Upper lobe of left lung (tissue), 6 donors: ENCODE data around the gene ACOXL. TPM values are rescaled to one million over a fixed set of nuclear protein-coding genes. Genes with fewer than 3 reads are reported as not detected.

ENCODE experiments used
- ATAC-seq, 2 donors: fragments of 200-7000 bp; cut with Tn5 transposase; one replicate each; pipeline ENCODE4 v1.9.1; 2022; ENCODE audit warnings: mild to moderate bottlenecking in 2 of 2, moderate library complexity in 2 of 2; ENCODE audit not compliant: low FRiP score in 2 of 2
- DNase-seq, 2 donors: peaks; one replicate each; pipeline ENCODE4 v3.0.0-alpha.2; 2019 to 2020
- H3K27ac ChIP-seq, 4 donors: fragments of 200-600 bp; sonication (generic); one replicate each; pipeline ENCODE4 v1.5.1; 2016 to 2019
- H3K27me3 ChIP-seq, 4 donors: fragments of 200-600 bp; sonication (generic); one replicate each; pipeline ENCODE4 v1.5.1; 2017 to 2019
- H3K36me3 ChIP-seq, 4 donors: fragments of 200-600 bp; sonication (generic); one replicate each; pipeline ENCODE4 v1.5.1; 2016 to 2019
- H3K4me1 ChIP-seq, 4 donors: fragments of 200-600 bp; sonication (generic); one replicate each; pipeline ENCODE4 v1.5.1; 2018 to 2019
- H3K4me3 ChIP-seq, 4 donors: fragments of 200-600 bp; sonication (generic); one replicate each; pipeline ENCODE4 v1.5.1; 2017 to 2019; ENCODE audit warnings: mild to moderate bottlenecking in 2 of 4, moderate library complexity in 1 of 4
- H3K9me3 ChIP-seq, 4 donors: fragments of 200-600 bp; sonication (generic); one replicate each; pipeline ENCODE4 v1.5.1; 2018 to 2019
- CTCF ChIP-seq, 6 experiments: fragments of 450-650 bp in 4 of 6; fragments of 200-600 bp in 2 of 6; sonication (generic) in 2 of 6; IDR thresholded peaks; one replicate each; pipeline ENCODE4 v1.5.1; 2016 to 2019; ENCODE audit warnings: antibody characterized with exemption in 6 of 6
- EP300 ChIP-seq, 4 donors: sonication (generic); formaldehyde crosslinking; IDR thresholded peaks; one replicate each; pipeline ENCODE4 v1.5.1; 2017; ENCODE audit warnings: antibody characterized with exemption in 4 of 4, control low read depth in 2 of 4
- POLR2A ChIP-seq, 4 donors: fragments of 450-650 bp; IDR thresholded peaks; one replicate each; pipeline ENCODE4 v1.5.1; 2016 to 2017; ENCODE audit warnings: antibody characterized with exemption in 4 of 4, mild to moderate bottlenecking in 2 of 4
- POLR2AphosphoS5 ChIP-seq, 2 donors: sonication (generic); formaldehyde crosslinking; IDR thresholded peaks; one replicate each; pipeline ENCODE4 v1.5.1; 2017; ENCODE audit warnings: antibody characterized with exemption in 2 of 2
- WGBS, 2 donors: methylation state at CpG; one replicate each; pipeline ENCODE4 v1.1.5; 2017 to 2018; 5-methylcytosine and 5-hydroxymethylcytosine counted together
- total RNA-seq, 6 donors: library from RNA; depleted of rRNA in 4 of 6; stranded (reverse); fragments of >200 nt in 4 of 6; gene quantifications; one replicate each; pipeline versions ENCODE4 v1.1.0 to v1.2.1, GENCODE V29; 2016 to 2021
- donor health status: DM: no; HTN: no; CAD: no; lungs with moderate emphysema.
- donor health status: DM: no; HTN: yes; CAD: no; lungs with severe emphysema.

Gene ACOXL
- total RNA-seq, 6 donors from 2014 or later, result 30.2 to 128 (median 38.0) TPM

GRCh38 chr2:110871637-110872036 is 139.3 kb downstream of the ACOXL start:
- no peaks in the 10 kb centered on the region for H3K36me3 ChIP-seq
- WGBS, 2 donors, result 81 to 86% methylated on average over 6 of the region's 6 CpGs
- H3K4me3 ChIP-seq, result no peak overlapping the region
- no peaks in the 10 kb centered on the region for H3K27me3 ChIP-seq
- H3K4me1 ChIP-seq, result peaks cover 0 to 11% (median 0%) of the 10 kb centered on the region in 4 donors
- DNase-seq (no peak), ATAC-seq (no peak)
- TF ChIP-seq POLR2AphosphoS5 (IDR thresholded peaks at IDR 0.05) (no peak), CTCF (IDR thresholded peaks at IDR 0.05) (no peak), POLR2A (IDR thresholded peaks at IDR 0.05) (no peak), EP300 (IDR thresholded peaks at IDR 0.05) (no peak)
- H3K9me3 ChIP-seq, result no peaks in the 10 kb centered on the region
- no peak overlapping the region for H3K27ac ChIP-seq

GRCh38 chr2:110872521-110872920 is 140.1 kb downstream of the ACOXL start:
- Histone ChIP-seq H3K4me3 (no peak overlapping the region), H3K27me3 (no peaks in the 10 kb centered on the region), H3K36me3 (no peaks in the 10 kb centered on the region), H3K9me3 (no peaks in the 10 kb centered on the region), H3K27ac (no peak overlapping the region), H3K4me1 (peaks cover 0 to 11% (median 0%) of the 10 kb centered on the region in 4 donors)
- 89% methylated on average over 4 of the region's 4 CpGs; no CpG with 5 or more reads in 1 of the 2 donors for WGBS, 2 donors
- ATAC-seq, result no peak
- TF ChIP-seq POLR2A (IDR thresholded peaks at IDR 0.05) (no peak), POLR2AphosphoS5 (IDR thresholded peaks at IDR 0.05) (no peak), EP300 (IDR thresholded peaks at IDR 0.05) (no peak), CTCF (IDR thresholded peaks at IDR 0.05) (no peak)
- DNase-seq, result peak in 1 of 2 donors; percentile 58

GRCh38 chr2:110873056-110873502 is 140.7 kb downstream of the ACOXL start:
- no peaks in the 10 kb centered on the region for H3K36me3 ChIP-seq
- 94 to 95% methylated on average over 2 to 7 of the region's 9 CpGs for WGBS, 2 donors
- no peak overlapping the region for H3K4me3 ChIP-seq
- H3K27me3 ChIP-seq, result no peaks in the 10 kb centered on the region
- TF ChIP-seq CTCF (IDR thresholded peaks at IDR 0.05), result no peak
- TF ChIP-seq POLR2A (IDR thresholded peaks at IDR 0.05), result no peak
- no peak overlapping the region for H3K27ac ChIP-seq
- H3K9me3 ChIP-seq, result no peaks in the 10 kb centered on the region
- peaks cover 0 to 11% (median 0%) of the 10 kb centered on the region in 4 donors for H3K4me1 ChIP-seq
- DNase-seq, result peak in 1 of 2 donors; percentile 44
- ATAC-seq, result no peak

- WGBS, 2 donors, result 91 to 95% methylated on average over 13 to 17 of the region's 17 CpGs
- no peak overlapping the region for H3K4me3 ChIP-seq
- H3K27me3 ChIP-seq, result no peaks in the 10 kb centered on the region
- peaks cover 0 to 11% (median 0%) of the 10 kb centered on the region in 4 donors for H3K4me1 ChIP-seq
- ATAC-seq (no peak), DNase-seq (peak in 1 of 2 donors; percentile 50)
- no peak for TF ChIP-seq CTCF (IDR thresholded peaks at IDR 0.05)
- no peak overlapping the region for H3K27ac ChIP-seq
- no peaks in the 10 kb centered on the region for H3K36me3 ChIP-seq
- no peaks in the 10 kb centered on the region for H3K9me3 ChIP-seq
Measured at GRCh38 chr2:110873597-110874452, 141.5 kb downstream of the ACOXL start.
